Endothelial cell of umbilical vein (primary cell): ENCODE data around the gene COASY. TPM values are rescaled to one million over a fixed set of nuclear protein-coding genes. Genes with fewer than 3 reads are reported as not detected.

Experiments
- BruUV-seq: library from RNA; stranded (reverse); fragments of 400-500 nt; replicated peaks from 2 replicates; lab custom pipeline; 2021; lab: Mats Ljungman, UMichigan
- CTCF ChIA-PET: fragments of 300-600, 350-600 bp; sonication (Branson Sonifier 250); formaldehyde crosslinking; loops from one replicate; lab custom pipeline; 2021; ENCODE audit warnings: antibody characterized with exemption, inconsistent platforms; lab: Charles Lee
- POLR2A ChIA-PET: fragments of 300-600, 350-600 bp; sonication (Branson Sonifier 250); formaldehyde crosslinking; loops from one replicate; lab custom pipeline; 2021; ENCODE audit warnings: antibody characterized with exemption, inconsistent platforms; lab: Charles Lee
- DNase-seq: peaks from one replicate; pipeline ENCODE4 v3.0.0-alpha.2; 2011; ENCODE audit warnings: low read depth, low spot score
- FAIRE-seq: peaks from 2 replicates; lab custom pipeline; 2011; peaks lifted over from hg19 to GRCh38; lab: Jason Lieb, UNC
- H2AFZ ChIP-seq: 2 replicates; pipeline ENCODE4 v1.6.0; 2012; ENCODE audit warnings: low read depth, low read length, control low read depth, inconsistent platforms
- H3K27ac ChIP-seq: 2 replicates; pipeline ENCODE4 v1.5.1; 2011; ENCODE audit warnings: low read depth, mild to moderate bottlenecking, control low read depth, low read length, moderate library complexity; ENCODE audit not compliant: insufficient read depth
- H3K27me3 ChIP-seq, 2 experiments: 2 replicates each; pipeline versions ENCODE4 v1.6.0 to v1.6.1; 2011; ENCODE audit warnings: low read length in 2 of 2, mixed read lengths in 1 of 2; ENCODE audit not compliant: control insufficient read depth in 2 of 2, insufficient read depth in 2 of 2
- H3K36me3 ChIP-seq, 2 experiments: 2 replicates in 1 of 2; 3 replicates in 1 of 2; pipeline ENCODE4 v1.5.1; 2011; ENCODE audit warnings: low read length in 2 of 2, mild to moderate bottlenecking in 1 of 2, moderate library complexity in 1 of 2; ENCODE audit not compliant: control insufficient read depth in 2 of 2, insufficient read depth in 2 of 2; ENCODE audit errors: extremely low read depth in 1 of 2
- H3K4me1 ChIP-seq: 3 replicates; pipeline ENCODE4 v1.5.1; 2011; ENCODE audit warnings: mild to moderate bottlenecking, low read length; ENCODE audit not compliant: control insufficient read depth, insufficient read depth; ENCODE audit errors: extremely low read depth
- H3K4me2 ChIP-seq: 2 replicates; pipeline ENCODE4 v1.6.1; 2011; ENCODE audit warnings: low read length, control low read depth, mixed read lengths; ENCODE audit not compliant: insufficient read depth
- H3K4me3 ChIP-seq, 3 experiments: fragments of 200-600 bp in 1 of 3; sonication (generic), shearing (Covaris generic) in 1 of 3; replicated peaks in 1 of 3; 2 replicates each; pipeline ENCODE4 v1.5.1; 2011 to 2016; ENCODE audit warnings: control low read depth in 3 of 3, low read length in 3 of 3, mild to moderate bottlenecking in 2 of 3, inconsistent platforms in 1 of 3, low read depth in 1 of 3, moderate library complexity in 1 of 3; ENCODE audit not compliant: insufficient read depth in 1 of 3
- H3K79me2 ChIP-seq: 2 replicates; pipeline ENCODE4 v1.6.0; 2012; ENCODE audit warnings: low read length, inconsistent platforms; ENCODE audit not compliant: control insufficient read depth, insufficient read depth
- H3K9ac ChIP-seq: replicated peaks from 2 replicates; pipeline ENCODE3; 2011; ENCODE audit warnings: low read length, control low read depth; ENCODE audit not compliant: insufficient read depth; ENCODE audit errors: extremely low read depth
- H3K9me1 ChIP-seq: replicated peaks from 3 replicates; pipeline ENCODE4 v1.6.0; 2011; ENCODE audit warnings: mild to moderate bottlenecking, low read length; ENCODE audit not compliant: control insufficient read depth, insufficient read depth; ENCODE audit errors: extremely low read depth
- H3K9me3 ChIP-seq: replicated peaks from 2 replicates; pipeline ENCODE4 v1.5.1; 2012; ENCODE audit warnings: low read length, inconsistent platforms; ENCODE audit not compliant: control insufficient read depth, insufficient read depth
- H4K20me1 ChIP-seq: replicated peaks from 2 replicates; pipeline ENCODE3; 2011; ENCODE audit warnings: mild to moderate bottlenecking, low read length; ENCODE audit not compliant: control insufficient read depth, insufficient read depth; ENCODE audit errors: extremely low read depth
- CTCF ChIP-seq, 2 donors: IDR thresholded peaks; 1 replicate in 1 of 2; 2 replicates in 1 of 2; pipeline ENCODE4 v1.5.1; 2011; ENCODE audit warnings: low read length in 2 of 2, mild to moderate bottlenecking in 2 of 2, moderate library complexity in 2 of 2, control low read depth in 1 of 2, inconsistent platforms in 1 of 2, low read depth in 1 of 2; ENCODE audit not compliant: insufficient read depth in 1 of 2; ENCODE audit errors: extremely low read depth in 1 of 2
- EZH2 ChIP-seq: IDR thresholded peaks from 2 replicates; pipeline ENCODE4 v1.6.1; 2012; ENCODE audit warnings: borderline replicate concordance, low read depth, mild to moderate bottlenecking, moderate library complexity, low read length, inconsistent platforms; ENCODE audit not compliant: severe bottlenecking
- JUN ChIP-seq: IDR thresholded peaks from 2 replicates; pipeline ENCODE4 v1.6.1; 2011; ENCODE audit warnings: borderline replicate concordance, low read depth; ENCODE audit not compliant: insufficient read length, insufficient read depth
- MYC ChIP-seq: IDR thresholded peaks from one replicate; pipeline ENCODE4 v1.6.1; 2011; ENCODE audit warnings: mild to moderate bottlenecking, low read depth, low read length
- POLR2AphosphoS5 ChIP-seq: IDR thresholded peaks from 2 replicates; pipeline ENCODE4 v1.6.1; 2012; ENCODE audit warnings: low read depth, mild to moderate bottlenecking, control low read depth, low read length, moderate library complexity; ENCODE audit not compliant: insufficient read depth
- dilution Hi-C: fragments of 300-500 bp; cut with MboI; formaldehyde crosslinking; loops from one replicate; pipeline ENCODE4 v1.15.0; 2019; ENCODE audit warnings: low sequenced_read_pairs; ENCODE audit not compliant: extremely low pct_ligation_motif_present
- intact Hi-C: fragments of 100-400 bp; cut with micrococcal nuclease; formaldehyde crosslinking; loops from one replicate; pipeline ENCODE4 v1.10.0; 2022
- polyA plus RNA-seq, 4 experiments: library from polyadenylated mRNA; depleted of rRNA in 3 of 4; stranded (reverse) in 3 of 4; unstranded in 1 of 4; fragments of >200 nt; gene quantifications; 2 replicates each; pipeline versions ENCODE4 v1.2.1 to v1.2.3, GENCODE V29; 2011 to 2012; ENCODE audit warnings: missing spikeins in 1 of 4
- total RNA-seq: library from RNA; stranded (reverse); gene quantifications from 2 replicates; pipeline ENCODE4 v1.2.3, GENCODE V29; 2021

Gene COASY
- total and polyA plus RNA-seq, 2 donors (not counting 3 experiments of a cell fraction or from before 2014, with no cell fraction given), result 39.6 to 69.2 TPM

DNA sequence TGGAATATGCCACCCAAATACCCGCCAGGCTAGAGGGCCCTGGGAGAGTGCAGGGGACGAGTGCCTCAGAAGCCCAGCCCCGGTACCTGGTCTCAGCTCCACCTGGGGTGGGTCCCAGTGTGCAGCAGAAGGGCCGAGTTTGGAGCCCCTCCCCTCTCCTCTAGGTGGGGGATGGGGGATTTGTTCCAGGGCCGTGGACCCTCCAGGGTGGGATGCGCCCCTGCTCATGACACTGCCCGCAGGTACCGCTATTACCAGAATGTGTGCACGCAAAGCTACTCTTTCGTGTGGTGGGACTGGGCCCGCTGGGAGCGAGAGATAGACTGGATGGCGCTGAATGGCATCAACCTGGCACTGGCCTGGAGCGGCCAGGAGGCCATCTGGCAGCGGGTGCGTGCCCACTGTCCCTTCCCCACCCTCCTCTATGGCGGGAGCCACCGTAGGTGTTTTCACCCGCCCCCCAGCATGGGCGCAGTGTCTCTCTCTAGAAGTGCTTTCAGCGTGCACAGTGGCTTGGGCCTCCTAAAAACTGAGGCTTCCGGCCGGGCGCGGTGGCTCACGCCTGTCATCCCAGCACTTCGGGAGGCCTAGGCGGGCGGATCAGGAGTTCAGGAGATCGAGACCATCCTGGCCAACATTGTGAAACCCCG lies 24.7 kb upstream of the COASY start:
- no TSS peak for BruUV-seq
- H3K4me3 ChIP-seq, result peak overlapping the region in 2 of 3 experiments; percentile 49 to 80
- no peaks in the 10 kb centered on the region for H3K9me1 ChIP-seq
- POLR2A ChIA-PET, result interaction anchor here (1.1 kb wide), 1 partner anchor 114 kb away, joined by 4 read pairs; the partner anchor contains the start of gene CAVIN1
- DNase-seq (no peak), FAIRE-seq (no peak)
- peaks cover 23% of the 10 kb centered on the region for H3K4me1 ChIP-seq
- CTCF ChIA-PET, result interaction anchor here (1.8 to 3.1 kb wide), 3 partner anchors 10 to 20 kb away, joined by 11 to 14 read pairs (median 12); no protein-coding TSS in a partner anchor
- no peak for TF ChIP-seq JUN
- TF ChIP-seq MYC, result no peak
- no peaks in the 10 kb centered on the region for H4K20me1 ChIP-seq
- H3K9me3 ChIP-seq, result no peaks in the 10 kb centered on the region
- intact Hi-C loops, result loop anchor here (2.0 kb wide), 1 partner anchor 18 kb away; no protein-coding TSS in a partner anchor
- no peaks in the 10 kb centered on the region for H3K27me3 ChIP-seq
- dilution Hi-C loops, result no loop called here
- H3K79me2 ChIP-seq, result peaks cover 4% of the 10 kb centered on the region
- peak overlapping the region; percentile 80 for H3K9ac ChIP-seq
- no peak overlapping the region for H2AFZ ChIP-seq
- peaks cover 0 to 5% of the 10 kb centered on the region in 2 experiments for H3K36me3 ChIP-seq
- peak overlapping the region; percentile 79 for H3K4me2 ChIP-seq
- H3K27ac ChIP-seq, result no peak overlapping the region

GRCh38 chr17:42537826-42538451 lies 24.0 kb upstream of the COASY start:
- TF ChIP-seq CTCF (IDR thresholded peaks at IDR 0.05; ENCODE audit: extremely low read depth in 1 of 2, insufficient read depth in 1 of 2, low read depth in 1 of 2, low read length in 2 of 2) (no peak), MYC (no peak), POLR2AphosphoS5 (no peak), EZH2 (no peak)
- Histone ChIP-seq H3K27me3 (no peaks in the 10 kb centered on the region), H3K79me2 (peaks cover 4% of the 10 kb centered on the region), H3K9ac (no peak overlapping the region), H3K4me1 (peaks cover 23% of the 10 kb centered on the region), H4K20me1 (no peaks in the 10 kb centered on the region), H3K4me2 (no peak overlapping the region), H2AFZ (no peak overlapping the region), H3K36me3 (peaks cover 2 to 5% of the 10 kb centered on the region in 2 experiments), H3K27ac (no peak overlapping the region), H3K4me3 (no peak overlapping the region), H3K9me1 (no peaks in the 10 kb centered on the region), H3K9me3 (no peaks in the 10 kb centered on the region)
- FAIRE-seq (no peak), DNase-seq (no peak)
- CTCF ChIA-PET, result interaction anchor here (3.1 kb wide), 1 partner anchor 11 kb away, joined by 14 read pairs; no protein-coding TSS in a partner anchor
- dilution Hi-C loops (no loop called here), intact Hi-C loops (loop anchor here (2.0 kb wide), 1 partner anchor 17 kb away; no protein-coding TSS in a partner anchor)
- BruUV-seq, result no TSS peak
- POLR2A ChIA-PET, result no interaction called here
